SK-N-SH (cell line): ENCODE data around the gene MBNL2. TPM values are rescaled to one million over a fixed set of nuclear protein-coding genes. Genes with fewer than 3 reads are reported as not detected.

Experiments used
- CTCF ChIA-PET: fragments of 300-600, 350-600 bp; formaldehyde crosslinking; extraction: SDS; loops from one replicate; lab custom pipeline; 2021; lab: Yijun Ruan, JAX
- POLR2A ChIA-PET: fragments of 350-600 bp; sonication (Branson Sonifier 250); formaldehyde crosslinking; extraction: SDS; loops from one replicate; lab custom pipeline; 2020; ENCODE audit warnings: antibody characterized with exemption, inconsistent platforms; lab: Yijun Ruan, JAX
- DNase-seq: peaks from one replicate; pipeline ENCODE4 v3.0.0; 2012
- H2AFZ ChIP-seq: fragments of 200-600 bp; sonication (generic); 2 replicates; pipeline ENCODE4 v1.8.1; 2016; ENCODE audit warnings: antibody characterized with exemption, mild to moderate bottlenecking, low read depth
- H3F3A ChIP-seq: fragments of 200-600 bp; sonication (generic); replicated peaks from 2 replicates; pipeline ENCODE3; 2016; ENCODE audit warnings: antibody characterized with exemption, mild to moderate bottlenecking; ENCODE audit not compliant: insufficient read depth
- H3K27ac ChIP-seq, 2 experiments: fragments of 200-500 bp in 1 of 2; fragments of 200-600 bp in 1 of 2; sonication (Bioruptor generic) in 1 of 2; sonication (generic), shearing (Covaris generic) in 1 of 2; 2 replicates each; pipeline versions ENCODE4 v1.5.1 to v1.6.1; 2014 to 2016; ENCODE audit warnings: low read depth in 2 of 2, inconsistent platforms in 1 of 2, low read length in 1 of 2, mild to moderate bottlenecking in 1 of 2, mixed read lengths in 1 of 2
- H3K27me3 ChIP-seq: fragments of 200-600 bp; sonication (generic), shearing (Covaris generic); 2 replicates; pipeline ENCODE4 v1.6.1; 2016; ENCODE audit warnings: mixed run types; ENCODE audit not compliant: insufficient read depth
- H3K36me3 ChIP-seq, 2 experiments: fragments of 200-500 bp in 1 of 2; fragments of 200-600 bp in 1 of 2; sonication (Bioruptor generic) in 1 of 2; sonication (generic) in 1 of 2; replicated peaks in 1 of 2; 2 replicates each; pipeline versions ENCODE3 to v1.5.1; 2014 to 2016; ENCODE audit warnings: low read length in 1 of 2, mild to moderate bottlenecking in 1 of 2; ENCODE audit not compliant: insufficient read depth in 2 of 2, control insufficient read depth in 1 of 2
- H3K4me1 ChIP-seq, 2 experiments: fragments of 200-500 bp in 1 of 2; fragments of 200-600 bp in 1 of 2; sonication (Bioruptor generic) in 1 of 2; sonication (generic), shearing (Covaris generic) in 1 of 2; 2 replicates each; pipeline versions ENCODE4 v1.5.1 to v1.6.1; 2014 to 2016; ENCODE audit warnings: low read depth in 1 of 2, low read length in 1 of 2, mixed run types in 1 of 2; ENCODE audit not compliant: insufficient read depth in 2 of 2, control insufficient read depth in 1 of 2
- H3K4me2 ChIP-seq: fragments of 200-600 bp; sonication (generic), shearing (Covaris generic); 2 replicates; pipeline ENCODE4 v1.6.1; 2017; ENCODE audit warnings: mixed run types
- H3K4me3 ChIP-seq, 2 experiments: fragments of 200-500 bp in 1 of 2; fragments of 200-600 bp in 1 of 2; sonication (Bioruptor generic) in 1 of 2; sonication (generic), shearing (Covaris generic) in 1 of 2; 2 replicates each; pipeline versions ENCODE4 v1.5.1 to v1.8.1; 2014 to 2016; ENCODE audit warnings: low read depth in 2 of 2, inconsistent platforms in 1 of 2, low read length in 1 of 2, mild to moderate bottlenecking in 1 of 2, mixed read lengths in 1 of 2, moderate library complexity in 1 of 2
- H3K79me2 ChIP-seq: fragments of 200-600 bp; sonication (generic); 2 replicates; pipeline ENCODE4 v1.8.1; 2017; ENCODE audit warnings: mild to moderate bottlenecking; ENCODE audit not compliant: insufficient read depth
- H3K9ac ChIP-seq: fragments of 200-600 bp; sonication (generic); 2 replicates; pipeline ENCODE4 v1.6.1; 2017; ENCODE audit warnings: mixed run types
- H3K9me2 ChIP-seq: fragments of 200-600 bp; sonication (generic); 2 replicates; pipeline ENCODE4 v1.6.1; 2017; ENCODE audit warnings: mixed run types
- H3K9me3 ChIP-seq: fragments of 200-600 bp; sonication (generic); 2 replicates; pipeline ENCODE4 v1.6.1; 2017; ENCODE audit warnings: mixed run types, mild to moderate bottlenecking, moderate library complexity
- H4K20me1 ChIP-seq: fragments of 200-600 bp; sonication (generic); 2 replicates; pipeline ENCODE4 v1.6.1; 2017; ENCODE audit warnings: mild to moderate bottlenecking, mixed run types; ENCODE audit not compliant: insufficient read depth
- ELF1 ChIP-seq: IDR thresholded peaks from 2 replicates; pipeline ENCODE4 v1.4.0; 2012
- EP300 ChIP-seq, 2 experiments: IDR thresholded peaks; 2 replicates each; pipeline versions ENCODE4 v1.4.0 to v1.6.1; 2012; ENCODE audit warnings: borderline replicate concordance in 1 of 2, low read depth in 1 of 2, low read length in 1 of 2
- EZH2phosphoT487 ChIP-seq: fragments of 200-600 bp; sonication (generic); IDR thresholded peaks from 2 replicates; pipeline ENCODE4 v1.6.1; 2017; ENCODE audit warnings: low read depth, mixed run types, mild to moderate bottlenecking, antibody characterized with exemption, moderate library complexity, borderline replicate concordance
- FOSL2 ChIP-seq: IDR thresholded peaks from 2 replicates; pipeline ENCODE4 v1.4.0; 2012; ENCODE audit warnings: low read depth, mild to moderate bottlenecking, moderate library complexity, borderline replicate concordance
- FOXM1 ChIP-seq: IDR thresholded peaks from 2 replicates; pipeline ENCODE4 v1.4.0; 2012; ENCODE audit warnings: low read depth, mild to moderate bottlenecking
- GABPA ChIP-seq: IDR thresholded peaks from 2 replicates; pipeline ENCODE4 v1.4.0; 2012; ENCODE audit warnings: low read depth, mild to moderate bottlenecking
- GATA2 ChIP-seq: sonication (generic); formaldehyde crosslinking; IDR thresholded peaks from 2 replicates; pipeline ENCODE4 v1.5.0; 2020; ENCODE audit warnings: mild to moderate bottlenecking, missing genetic modification reagents
- JUND ChIP-seq: IDR thresholded peaks from 2 replicates; pipeline ENCODE4 v1.4.0; 2012
- NFIC ChIP-seq: IDR thresholded peaks from 2 replicates; pipeline ENCODE4 v1.4.0; 2012; ENCODE audit warnings: borderline replicate concordance
- POLR2AphosphoS5 ChIP-seq: IDR thresholded peaks from 2 replicates; pipeline ENCODE4 v1.6.1; 2012; ENCODE audit warnings: low read depth, low read length
- RAD21 ChIP-seq: IDR thresholded peaks from 2 replicates; pipeline ENCODE4 v1.6.1; 2012; ENCODE audit warnings: mild to moderate bottlenecking, low read length
- RXRA ChIP-seq: IDR thresholded peaks from 2 replicates; pipeline ENCODE4 v1.4.0; 2012; ENCODE audit warnings: low read depth, mild to moderate bottlenecking, borderline replicate concordance
- SMC3 ChIP-seq: IDR thresholded peaks from 2 replicates; pipeline ENCODE4 v1.6.1; 2012; ENCODE audit warnings: low read depth, low read length, improper control_type of control experiment
- TEAD4 ChIP-seq: IDR thresholded peaks from 2 replicates; pipeline ENCODE4 v1.4.0; 2012; ENCODE audit warnings: mild to moderate bottlenecking, borderline replicate concordance; ENCODE audit not compliant: insufficient read depth
- YY1 ChIP-seq: IDR thresholded peaks from 2 replicates; pipeline ENCODE4 v1.4.0; 2012; ENCODE audit warnings: low read depth, mild to moderate bottlenecking
- WGBS: methylation state at CpG from one replicate; pipeline ENCODE4 v1.1.6; 2017; ENCODE audit warnings: low lambda C conversion rate; 5-methylcytosine and 5-hydroxymethylcytosine counted together
- polyA plus RNA-seq, 3 experiments: library from polyadenylated mRNA; depleted of rRNA; stranded (reverse); fragments of >200 nt; gene quantifications; 2 replicates each; pipeline ENCODE4 v1.2.3, GENCODE V29; 2012
- TF ChIP-seq, protein P1 (sequence below): IDR thresholded peaks from 2 replicates; pipeline ENCODE4 v1.4.0; 2012; ENCODE audit warnings: low read depth, borderline replicate concordance
- TF ChIP-seq, protein P2 (sequence below): fragments of 150-350 bp; IDR thresholded peaks from 2 replicates; pipeline ENCODE4 v1.6.1; 2017; ENCODE audit warnings: antibody characterized with exemption, low read length, low read depth, borderline replicate concordance
- TF ChIP-seq, protein P3 (sequence below): IDR thresholded peaks from 2 replicates; pipeline ENCODE4 v1.6.1; 2012; ENCODE audit warnings: mild to moderate bottlenecking, low read depth, low read length, moderate library complexity
- TF ChIP-seq, protein P4 (sequence below): IDR thresholded peaks from 2 replicates; pipeline ENCODE4 v1.4.0; 2012; ENCODE audit warnings: low read depth
- TF ChIP-seq, protein P5 (sequence below): fragments of 150-350 bp; IDR thresholded peaks from 2 replicates; pipeline ENCODE4 v1.6.1; 2016; ENCODE audit warnings: mild to moderate bottlenecking, low read depth, low read length

Gene MBNL2
- polyA plus RNA-seq, 1 of the 3 experiments (the other 2 are of a cell fraction), result 24.5 TPM

DNA sequence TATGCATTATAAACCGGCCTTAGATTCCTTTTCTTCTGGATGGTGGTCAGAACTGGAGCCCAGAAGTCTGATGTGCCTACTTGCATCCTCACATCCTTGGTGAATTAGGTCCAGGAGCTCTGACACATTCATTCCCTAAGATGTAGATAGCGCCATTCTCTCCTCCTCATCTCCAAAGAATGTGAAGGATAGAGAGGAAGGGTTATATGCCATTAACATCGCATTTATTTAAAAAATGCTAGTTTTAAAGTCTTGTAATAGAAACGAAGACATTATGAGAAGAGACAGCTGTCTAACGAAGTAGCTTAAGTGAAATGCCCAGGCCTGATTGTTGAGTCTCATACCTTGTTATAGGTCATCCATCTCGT, 9.7 kb downstream of the MBNL2 start (continued):
- TF ChIP-seq JUND (peak; percentile 23), YY1 (no peak), GABPA (no peak), SMC3 (no peak), RAD21 (no peak), TEAD4 (peak; percentile 69; the same call in 1 of the 2 replicates), GATA2 (CRISPR knock-in tag) (no peak)
- TF ChIP-seq, protein P1, sequence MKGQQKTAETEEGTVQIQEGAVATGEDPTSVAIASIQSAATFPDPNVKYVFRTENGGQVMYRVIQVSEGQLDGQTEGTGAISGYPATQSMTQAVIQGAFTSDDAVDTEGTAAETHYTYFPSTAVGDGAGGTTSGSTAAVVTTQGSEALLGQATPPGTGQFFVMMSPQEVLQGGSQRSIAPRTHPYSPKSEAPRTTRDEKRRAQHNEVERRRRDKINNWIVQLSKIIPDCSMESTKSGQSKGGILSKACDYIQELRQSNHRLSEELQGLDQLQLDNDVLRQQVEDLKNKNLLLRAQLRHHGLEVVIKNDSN, result no peak
- TF ChIP-seq, protein P2, sequence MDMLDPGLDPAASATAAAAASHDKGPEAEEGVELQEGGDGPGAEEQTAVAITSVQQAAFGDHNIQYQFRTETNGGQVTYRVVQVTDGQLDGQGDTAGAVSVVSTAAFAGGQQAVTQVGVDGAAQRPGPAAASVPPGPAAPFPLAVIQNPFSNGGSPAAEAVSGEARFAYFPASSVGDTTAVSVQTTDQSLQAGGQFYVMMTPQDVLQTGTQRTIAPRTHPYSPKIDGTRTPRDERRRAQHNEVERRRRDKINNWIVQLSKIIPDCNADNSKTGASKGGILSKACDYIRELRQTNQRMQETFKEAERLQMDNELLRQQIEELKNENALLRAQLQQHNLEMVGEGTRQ, result no peak

DNA sequence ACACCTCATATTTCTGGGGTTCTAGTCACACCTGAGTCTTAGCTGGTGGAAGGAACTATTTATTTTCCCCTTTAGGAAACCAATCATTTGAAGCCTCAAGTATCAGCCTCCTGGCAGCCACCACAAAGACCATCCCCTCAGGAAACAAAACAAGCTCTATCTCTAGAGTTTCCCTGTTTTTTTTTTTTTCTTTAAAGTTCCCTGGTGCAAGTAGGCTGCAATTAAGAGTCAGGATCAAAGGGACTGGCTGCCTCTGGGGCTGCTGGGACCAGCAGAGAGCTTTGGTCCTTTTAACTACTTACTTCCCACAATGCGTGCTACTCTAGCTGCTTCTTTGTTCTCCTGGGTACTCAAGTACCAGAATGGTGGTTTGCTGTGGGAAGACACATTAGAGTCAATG, 11.4 kb downstream of the MBNL2 start:
- 100% methylated on average over 1 of the region's 1 CpG for WGBS
- peaks cover 14% of the 10 kb centered on the region; the same call in 1 of the 2 replicates for H4K20me1 ChIP-seq
- ChIA-PET CTCF (interaction anchor here (0.9 to 3.8 kb wide), 4 partner anchors 10 to 123 kb away, joined by 3 to 19 read pairs (median 4); no protein-coding TSS in a partner anchor), POLR2A (interaction anchor here (0.6 kb wide), 1 partner anchor 9 kb away, joined by 3 read pairs; no protein-coding TSS in a partner anchor)
- no peaks in the 10 kb centered on the region for H3K9me2 ChIP-seq
- DNase-seq, result no peak
- no peak overlapping the region for H2AFZ ChIP-seq
- peak overlapping the region in 1 of 2 experiments; percentile 19; a peak in 1 of 4 replicates for H3K27ac ChIP-seq
- no peak overlapping the region for H3K4me2 ChIP-seq
- TF ChIP-seq, protein P3, sequence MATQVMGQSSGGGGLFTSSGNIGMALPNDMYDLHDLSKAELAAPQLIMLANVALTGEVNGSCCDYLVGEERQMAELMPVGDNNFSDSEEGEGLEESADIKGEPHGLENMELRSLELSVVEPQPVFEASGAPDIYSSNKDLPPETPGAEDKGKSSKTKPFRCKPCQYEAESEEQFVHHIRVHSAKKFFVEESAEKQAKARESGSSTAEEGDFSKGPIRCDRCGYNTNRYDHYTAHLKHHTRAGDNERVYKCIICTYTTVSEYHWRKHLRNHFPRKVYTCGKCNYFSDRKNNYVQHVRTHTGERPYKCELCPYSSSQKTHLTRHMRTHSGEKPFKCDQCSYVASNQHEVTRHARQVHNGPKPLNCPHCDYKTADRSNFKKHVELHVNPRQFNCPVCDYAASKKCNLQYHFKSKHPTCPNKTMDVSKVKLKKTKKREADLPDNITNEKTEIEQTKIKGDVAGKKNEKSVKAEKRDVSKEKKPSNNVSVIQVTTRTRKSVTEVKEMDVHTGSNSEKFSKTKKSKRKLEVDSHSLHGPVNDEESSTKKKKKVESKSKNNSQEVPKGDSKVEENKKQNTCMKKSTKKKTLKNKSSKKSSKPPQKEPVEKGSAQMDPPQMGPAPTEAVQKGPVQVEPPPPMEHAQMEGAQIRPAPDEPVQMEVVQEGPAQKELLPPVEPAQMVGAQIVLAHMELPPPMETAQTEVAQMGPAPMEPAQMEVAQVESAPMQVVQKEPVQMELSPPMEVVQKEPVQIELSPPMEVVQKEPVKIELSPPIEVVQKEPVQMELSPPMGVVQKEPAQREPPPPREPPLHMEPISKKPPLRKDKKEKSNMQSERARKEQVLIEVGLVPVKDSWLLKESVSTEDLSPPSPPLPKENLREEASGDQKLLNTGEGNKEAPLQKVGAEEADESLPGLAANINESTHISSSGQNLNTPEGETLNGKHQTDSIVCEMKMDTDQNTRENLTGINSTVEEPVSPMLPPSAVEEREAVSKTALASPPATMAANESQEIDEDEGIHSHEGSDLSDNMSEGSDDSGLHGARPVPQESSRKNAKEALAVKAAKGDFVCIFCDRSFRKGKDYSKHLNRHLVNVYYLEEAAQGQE, result no peak
- no peak for TF ChIP-seq NFIC
- TF ChIP-seq EP300 (IDR thresholded peaks at IDR 0.05; ENCODE audit: borderline replicate concordance in 1 of 2, low read depth in 1 of 2, low read length in 1 of 2), result no peak
- TF ChIP-seq, protein P2, result no peak
- no peak for TF ChIP-seq JUND
- TF ChIP-seq EZH2phosphoT487, result no peak
- TF ChIP-seq, protein P4, sequence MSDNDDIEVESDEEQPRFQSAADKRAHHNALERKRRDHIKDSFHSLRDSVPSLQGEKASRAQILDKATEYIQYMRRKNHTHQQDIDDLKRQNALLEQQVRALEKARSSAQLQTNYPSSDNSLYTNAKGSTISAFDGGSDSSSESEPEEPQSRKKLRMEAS, result no peak
- no peak for TF ChIP-seq RAD21
- TF ChIP-seq YY1, result no peak
- TF ChIP-seq FOXM1, result no peak
- TF ChIP-seq RXRA, result no peak
- no peak for TF ChIP-seq ELF1
- no peak for TF ChIP-seq FOSL2
- TF ChIP-seq TEAD4, result no peak
- TF ChIP-seq SMC3, result no peak
- TF ChIP-seq, protein P5, sequence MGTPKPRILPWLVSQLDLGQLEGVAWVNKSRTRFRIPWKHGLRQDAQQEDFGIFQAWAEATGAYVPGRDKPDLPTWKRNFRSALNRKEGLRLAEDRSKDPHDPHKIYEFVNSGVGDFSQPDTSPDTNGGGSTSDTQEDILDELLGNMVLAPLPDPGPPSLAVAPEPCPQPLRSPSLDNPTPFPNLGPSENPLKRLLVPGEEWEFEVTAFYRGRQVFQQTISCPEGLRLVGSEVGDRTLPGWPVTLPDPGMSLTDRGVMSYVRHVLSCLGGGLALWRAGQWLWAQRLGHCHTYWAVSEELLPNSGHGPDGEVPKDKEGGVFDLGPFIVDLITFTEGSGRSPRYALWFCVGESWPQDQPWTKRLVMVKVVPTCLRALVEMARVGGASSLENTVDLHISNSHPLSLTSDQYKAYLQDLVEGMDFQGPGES, result no peak
- TF ChIP-seq POLR2AphosphoS5, result no peak
- TF ChIP-seq, protein P1, result no peak
- H3K27me3 ChIP-seq, result no peaks in the 10 kb centered on the region
- no peak overlapping the region for H3K4me3 ChIP-seq
- peaks cover 32 to 35% of the 10 kb centered on the region in 2 experiments for H3K4me1 ChIP-seq
- no peaks in the 10 kb centered on the region for H3K9me3 ChIP-seq
- peaks cover 99% of the 10 kb centered on the region for H3K79me2 ChIP-seq
- H3F3A ChIP-seq, result peaks cover 46% of the 10 kb centered on the region
- H3K9ac ChIP-seq, result no peak overlapping the region
- H3K36me3 ChIP-seq, result peaks cover 19 to 44% of the 10 kb centered on the region in 2 experiments
